Tibial artery (tissue), 4 donors: Measurements from ENCODE around the gene ANKFY1.

ENCODE experiments used
- DNase-seq, 2 donors: peaks; one replicate each; pipeline ENCODE4 v3.0.0-alpha.2; 2019
- H3K27ac ChIP-seq, 2 donors: fragments of 200-600 bp; sonication (generic) in 1 of 2; 1 replicate in 1 of 2; 2 replicates in 1 of 2; pipeline ENCODE4 v1.5.1; 2018 to 2019; ENCODE audit warnings: mild to moderate bottlenecking in 1 of 2
- H3K27me3 ChIP-seq, 2 donors: fragments of 200-600 bp; sonication (generic) in 1 of 2; one replicate each; pipeline versions ENCODE4 v1.5.1 to v1.6.0; 2016 to 2019
- H3K36me3 ChIP-seq, 3 donors: fragments of 200-600 bp; sonication (generic) in 2 of 3; one replicate each; pipeline ENCODE4 v1.5.1; 2016 to 2019; ENCODE audit warnings: mild to moderate bottlenecking in 2 of 3
- H3K4me1 ChIP-seq, 4 donors: fragments of 200-600 bp; sonication (generic) in 2 of 4; 1 replicate in 3 of 4; 2 replicates in 1 of 4; pipeline ENCODE4 v1.5.1; 2016 to 2019
- H3K4me3 ChIP-seq, 2 donors: fragments of 200-600 bp; sonication (generic) in 1 of 2; 1 replicate in 1 of 2; 2 replicates in 1 of 2; pipeline ENCODE4 v1.5.1; 2018 to 2019; ENCODE audit warnings: mild to moderate bottlenecking in 2 of 2
- H3K9me3 ChIP-seq, 3 donors: fragments of 200-600 bp; sonication (generic) in 1 of 3; one replicate each; pipeline ENCODE4 v1.5.1; 2016 to 2019
- intact Hi-C: fragments of 100-400 bp; cut with DNase I; formaldehyde crosslinking; loops from one replicate; pipeline ENCODE4 v1.15.0; 2023; ENCODE audit warnings: low total_unique reads
- TF ChIP-seq, protein P1 (sequence below), 2 experiments: fragments of 200-600 bp in 1 of 2; fragments of 450-650 bp in 1 of 2; IDR thresholded peaks; one replicate each; pipeline ENCODE4 v1.5.1; 2017 to 2019; ENCODE audit warnings: antibody characterized with exemption in 2 of 2, mild to moderate bottlenecking in 1 of 2, moderate library complexity in 1 of 2

The ANKFY1 gene

DNA sequence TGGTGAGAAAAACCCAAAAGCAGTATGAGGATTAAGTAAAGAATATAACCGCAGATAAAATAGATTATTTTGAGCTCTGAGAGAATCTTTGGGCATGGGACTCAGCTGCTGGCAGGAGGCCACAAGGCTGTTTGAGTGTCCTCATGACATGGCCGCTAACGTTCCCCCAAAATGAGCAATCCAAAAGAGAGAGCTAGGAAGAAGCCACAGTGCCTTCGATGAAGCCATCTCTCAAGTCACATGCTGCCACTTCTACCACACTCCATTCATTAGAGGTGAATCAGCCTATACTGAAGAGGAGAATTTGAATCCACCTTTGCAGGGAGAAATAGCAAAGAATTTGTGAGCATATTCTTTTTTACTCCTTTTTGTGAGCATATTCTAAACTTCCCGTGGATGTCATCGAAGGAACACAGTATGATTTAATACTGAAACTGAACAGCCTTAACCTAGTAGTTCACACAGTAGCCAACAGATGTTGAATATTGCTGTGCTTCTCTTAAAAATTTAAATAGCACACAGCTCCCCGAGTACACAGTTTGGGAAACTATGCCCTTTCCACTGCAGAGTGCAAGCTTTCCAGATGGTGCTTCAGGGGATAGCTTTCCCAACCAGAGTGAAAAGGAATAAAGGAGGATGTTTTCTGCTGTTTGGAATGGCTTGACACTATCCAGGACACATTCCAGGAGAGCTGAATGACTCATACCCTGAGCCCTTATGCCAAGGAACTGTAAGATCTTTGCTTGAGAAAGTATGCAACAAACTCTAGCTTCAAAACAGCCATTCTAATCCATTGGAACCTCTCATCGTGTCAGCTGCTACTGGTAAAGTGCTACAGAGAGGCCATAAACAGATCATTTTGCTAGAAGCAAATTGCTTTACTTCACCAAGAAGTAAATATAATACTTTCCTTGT, 33.9 kb downstream of the ANKFY1 start:
- no peaks in the 10 kb centered on the region for H3K36me3 ChIP-seq
- intact Hi-C loops, result no loop called here
- peak; percentile 78 for DNase-seq
- no peaks in the 10 kb centered on the region for H3K27me3 ChIP-seq
- peaks cover 3 to 65% (median 42%) of the 10 kb centered on the region in 4 donors for H3K4me1 ChIP-seq
- H3K9me3 ChIP-seq, result no peaks in the 10 kb centered on the region
- TF ChIP-seq, protein P1, sequence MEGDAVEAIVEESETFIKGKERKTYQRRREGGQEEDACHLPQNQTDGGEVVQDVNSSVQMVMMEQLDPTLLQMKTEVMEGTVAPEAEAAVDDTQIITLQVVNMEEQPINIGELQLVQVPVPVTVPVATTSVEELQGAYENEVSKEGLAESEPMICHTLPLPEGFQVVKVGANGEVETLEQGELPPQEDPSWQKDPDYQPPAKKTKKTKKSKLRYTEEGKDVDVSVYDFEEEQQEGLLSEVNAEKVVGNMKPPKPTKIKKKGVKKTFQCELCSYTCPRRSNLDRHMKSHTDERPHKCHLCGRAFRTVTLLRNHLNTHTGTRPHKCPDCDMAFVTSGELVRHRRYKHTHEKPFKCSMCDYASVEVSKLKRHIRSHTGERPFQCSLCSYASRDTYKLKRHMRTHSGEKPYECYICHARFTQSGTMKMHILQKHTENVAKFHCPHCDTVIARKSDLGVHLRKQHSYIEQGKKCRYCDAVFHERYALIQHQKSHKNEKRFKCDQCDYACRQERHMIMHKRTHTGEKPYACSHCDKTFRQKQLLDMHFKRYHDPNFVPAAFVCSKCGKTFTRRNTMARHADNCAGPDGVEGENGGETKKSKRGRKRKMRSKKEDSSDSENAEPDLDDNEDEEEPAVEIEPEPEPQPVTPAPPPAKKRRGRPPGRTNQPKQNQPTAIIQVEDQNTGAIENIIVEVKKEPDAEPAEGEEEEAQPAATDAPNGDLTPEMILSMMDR (IDR thresholded peaks at IDR 0.05), result no peak
- peak overlapping the region; percentile 9 to 27 for H3K4me3 ChIP-seq
- H3K27ac ChIP-seq, result peak overlapping the region; percentile 80 to 88

DNA sequence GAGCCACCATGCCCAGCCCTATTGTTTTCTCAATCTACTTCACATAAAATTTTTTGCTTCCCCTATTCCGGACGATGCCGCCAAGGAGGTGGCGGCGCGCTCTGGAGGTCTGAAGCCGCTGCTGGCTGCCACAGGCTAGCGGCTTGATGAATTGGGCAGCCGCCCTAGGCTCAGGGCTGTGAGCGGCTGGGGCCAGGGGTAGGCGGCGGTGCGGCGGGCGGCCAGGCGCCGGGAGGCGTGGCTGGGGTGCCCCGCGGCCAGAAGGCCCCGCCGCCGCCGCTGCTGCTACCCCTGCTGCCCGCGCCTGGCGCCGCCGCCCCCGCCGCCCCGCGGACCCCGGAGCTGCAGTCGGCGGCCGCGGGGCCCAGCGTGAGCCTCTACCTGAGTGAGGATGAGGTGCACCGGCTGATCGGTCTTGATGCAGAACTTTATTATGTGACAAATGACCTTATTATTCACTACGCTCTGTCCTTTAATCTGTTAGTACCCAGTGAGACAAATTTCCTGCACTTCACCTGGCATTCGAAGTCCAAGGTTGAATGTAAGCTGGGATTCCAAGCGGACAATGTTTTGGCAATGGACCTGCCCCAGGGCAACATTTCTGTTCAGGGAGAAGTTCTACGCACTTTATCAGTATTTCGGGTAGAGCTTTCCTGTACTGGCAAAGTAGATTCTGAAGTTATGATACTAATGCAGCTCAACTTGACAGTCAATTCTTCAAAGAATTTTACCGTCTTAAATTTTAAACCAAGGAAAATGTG, 41.7 kb downstream of the ANKFY1 start:
- Histone ChIP-seq H3K27ac (peak overlapping the region in 1 of 2 donors; percentile 82), H3K4me3 (no peak overlapping the region), H3K9me3 (no peaks in the 10 kb centered on the region), H3K36me3 (peaks cover 0 to 12% (median 0%) of the 10 kb centered on the region in 3 donors), H3K27me3 (no peaks in the 10 kb centered on the region), H3K4me1 (peaks cover 0 to 19% (median 11%) of the 10 kb centered on the region in 4 donors)
- intact Hi-C loops, result no loop called here
- TF ChIP-seq, protein P1 (IDR thresholded peaks at IDR 0.05), result no peak
- no peak for DNase-seq

DNA sequence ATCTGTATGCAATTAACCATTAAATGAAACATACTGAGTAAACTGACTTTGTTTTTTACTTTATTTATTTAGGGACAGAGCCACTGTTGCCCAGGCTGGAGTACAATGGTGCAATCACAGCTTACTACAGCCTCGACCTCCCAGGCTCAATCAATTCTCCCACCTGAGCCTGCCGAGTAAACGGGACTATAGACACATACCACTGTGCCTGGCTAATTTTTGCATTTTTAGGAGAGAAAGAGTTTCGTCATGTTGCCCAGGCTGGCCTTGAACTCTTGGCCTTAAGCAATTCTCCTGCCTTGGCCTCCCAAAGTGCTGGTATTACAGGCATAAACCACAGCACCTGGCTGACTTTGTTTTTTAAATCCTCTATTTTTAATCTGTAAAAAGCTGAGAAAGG, 42.6 kb downstream of the ANKFY1 start:
- H3K27ac ChIP-seq, result peak overlapping the region; percentile 80 to 82
- intact Hi-C loops, result no loop called here
- H3K4me3 ChIP-seq, result peak overlapping the region in 1 of 2 donors; percentile 13

DNA sequence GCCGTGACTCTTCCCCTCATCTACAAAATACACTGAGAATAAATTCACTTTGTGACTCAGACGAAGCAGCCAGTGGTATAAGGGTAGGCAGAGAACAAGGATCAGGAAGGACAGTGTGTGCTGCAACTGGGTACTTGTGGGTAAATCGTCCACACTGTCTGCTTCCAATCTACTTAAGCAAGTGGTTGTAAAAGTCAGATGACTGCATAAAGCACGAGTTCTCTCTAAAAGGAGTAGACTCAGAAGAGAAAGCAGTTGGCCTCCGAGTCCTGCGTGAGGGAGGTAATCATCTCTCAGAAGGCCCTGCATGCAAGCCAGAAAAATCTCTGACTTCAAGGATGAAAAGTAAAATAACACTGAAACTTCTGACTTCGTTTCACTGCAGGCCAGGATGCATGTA, 43.1 kb downstream of the ANKFY1 start:
- TF ChIP-seq, protein P1 (IDR thresholded peaks at IDR 0.05), result no peak
- Histone ChIP-seq H3K27ac (peak overlapping the region; percentile 80 to 82), H3K9me3 (no peaks in the 10 kb centered on the region), H3K4me3 (peak overlapping the region; percentile 9 to 13), H3K27me3 (no peaks in the 10 kb centered on the region), H3K4me1 (peaks cover 0 to 27% (median 11%) of the 10 kb centered on the region in 4 donors), H3K36me3 (peaks cover 0 to 12% (median 0%) of the 10 kb centered on the region in 3 donors)
- intact Hi-C loops, result no loop called here
- DNase-seq, result peak; percentile 51 to 77

More for the DNA sequence above, 42.6 kb downstream of the ANKFY1 start:
- TF ChIP-seq, protein P1 (IDR thresholded peaks at IDR 0.05), result no peak
- no peaks in the 10 kb centered on the region for H3K9me3 ChIP-seq
- H3K36me3 ChIP-seq, result peaks cover 0 to 12% (median 0%) of the 10 kb centered on the region in 3 donors
- H3K4me1 ChIP-seq, result peaks cover 0 to 22% (median 11%) of the 10 kb centered on the region in 4 donors
- no peaks in the 10 kb centered on the region for H3K27me3 ChIP-seq
- no peak for DNase-seq

DNA sequence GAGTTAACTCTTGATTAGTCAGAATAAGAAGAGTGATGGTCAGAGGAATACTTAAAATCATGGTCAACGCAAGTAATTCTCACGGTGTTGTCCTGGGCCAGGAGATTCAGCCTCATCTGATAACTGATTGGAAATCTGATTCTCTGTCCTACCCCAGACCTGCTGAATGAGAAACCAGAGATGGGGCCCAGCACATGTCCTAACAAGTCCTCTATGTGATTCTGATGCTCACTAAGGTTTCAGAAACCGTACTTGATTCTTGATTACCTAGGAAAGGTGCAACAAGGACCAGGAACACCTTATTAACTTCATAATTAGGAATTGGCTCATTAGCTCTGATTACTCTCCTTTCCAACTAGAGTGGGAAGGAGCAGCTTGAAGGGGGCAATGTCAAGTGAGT, 44.5 kb downstream of the ANKFY1 start:
- H3K27ac ChIP-seq, result peak overlapping the region; percentile 80 to 82
- TF ChIP-seq, protein P1 (IDR thresholded peaks at IDR 0.05), result no peak
- H3K27me3 ChIP-seq, result no peaks in the 10 kb centered on the region
- H3K4me1 ChIP-seq, result peaks cover 0 to 40% (median 12%) of the 10 kb centered on the region in 4 donors
- DNase-seq, result no peak
- H3K4me3 ChIP-seq, result no peak overlapping the region
- intact Hi-C loops, result loop anchor here (10.0 kb wide), 1 partner anchor 86 kb away; no protein-coding TSS in a partner anchor
- peaks cover 0 to 12% (median 0%) of the 10 kb centered on the region in 3 donors for H3K36me3 ChIP-seq
- H3K9me3 ChIP-seq, result no peaks in the 10 kb centered on the region
